ENCODE measurements around the gene LRRC36.

Gene LRRC36

DNA sequence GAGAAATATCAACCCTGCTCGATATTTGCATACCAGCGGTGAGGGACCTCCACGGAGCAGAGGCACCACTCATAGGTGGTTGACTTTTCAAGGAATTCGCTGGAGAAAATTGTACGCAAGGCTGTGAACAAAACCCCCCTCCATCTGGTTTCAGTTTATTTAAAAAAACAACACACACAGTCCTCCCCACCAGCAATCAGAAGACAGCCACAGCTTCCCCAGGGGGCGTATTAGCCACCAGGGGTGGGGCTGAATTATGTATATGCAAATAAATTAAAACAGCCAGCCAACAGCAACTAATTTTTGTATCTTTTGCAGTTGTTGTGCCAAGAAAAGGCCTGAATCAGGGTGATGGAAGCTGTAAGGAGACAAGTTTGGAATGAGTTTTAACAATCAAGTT, 98.4 kb downstream of the LRRC36 start:
- Histone ChIP-seq H3K4me1 (ENCODE audit: insufficient read depth, poor library complexity, severe bottlenecking) (no peaks in the 10 kb centered on the region), H3K4me3 (ENCODE audit: severe bottlenecking) (no peak overlapping the region), H3K9me3 (ENCODE audit: severe bottlenecking) (no peaks in the 10 kb centered on the region), H3K27ac (ENCODE audit: poor library complexity, severe bottlenecking) (no peak overlapping the region), H3K27me3 (ENCODE audit: insufficient read depth, poor library complexity, severe bottlenecking) (no peaks in the 10 kb centered on the region), H3K36me3 (ENCODE audit: low read depth) (no peaks in the 10 kb centered on the region)
- DNase-seq (ENCODE audit: low spot score) (no peak), ATAC-seq (ENCODE audit: low read depth) (no peak)
- no peak for TF ChIP-seq CTCF (IDR thresholded peaks at IDR 0.05; ENCODE audit: poor library complexity, severe bottlenecking)

- H3K4me3 ChIP-seq (ENCODE audit: severe bottlenecking), result no peak overlapping the region
- no peak for TF ChIP-seq CTCF (IDR thresholded peaks at IDR 0.05; ENCODE audit: poor library complexity, severe bottlenecking)
- H3K9me3 ChIP-seq (ENCODE audit: severe bottlenecking), result no peaks in the 10 kb centered on the region
- H3K36me3 ChIP-seq (ENCODE audit: low read depth), result no peaks in the 10 kb centered on the region
- H3K4me1 ChIP-seq (ENCODE audit: insufficient read depth, poor library complexity, severe bottlenecking), result no peaks in the 10 kb centered on the region
- no peak overlapping the region for H3K27ac ChIP-seq (ENCODE audit: poor library complexity, severe bottlenecking)
- H3K27me3 ChIP-seq (ENCODE audit: insufficient read depth, poor library complexity, severe bottlenecking), result peaks cover 4% of the 10 kb centered on the region
- ATAC-seq (ENCODE audit: low read depth) (no peak), DNase-seq (ENCODE audit: low spot score) (no peak)
Measured at GRCh38 chr16:67425580-67425979, 99.0 kb downstream of the LRRC36 start.

- Histone ChIP-seq H3K4me3 (ENCODE audit: severe bottlenecking) (no peak overlapping the region), H3K27ac (ENCODE audit: poor library complexity, severe bottlenecking) (no peak overlapping the region), H3K9me3 (ENCODE audit: severe bottlenecking) (no peaks in the 10 kb centered on the region), H3K27me3 (ENCODE audit: insufficient read depth, poor library complexity, severe bottlenecking) (peaks cover 4% of the 10 kb centered on the region), H3K4me1 (ENCODE audit: insufficient read depth, poor library complexity, severe bottlenecking) (no peaks in the 10 kb centered on the region), H3K36me3 (ENCODE audit: low read depth) (no peaks in the 10 kb centered on the region)
- ATAC-seq (ENCODE audit: low read depth) (no peak), DNase-seq (ENCODE audit: low spot score) (no peak)
- no peak for TF ChIP-seq CTCF (IDR thresholded peaks at IDR 0.05; ENCODE audit: poor library complexity, severe bottlenecking)
Measured at GRCh38 chr16:67426022-67426421, 99.4 kb downstream of the LRRC36 start.

GRCh38 chr16:67426950-67427349, 100.3 kb downstream of the LRRC36 start:
- Histone ChIP-seq H3K4me1 (ENCODE audit: insufficient read depth, poor library complexity, severe bottlenecking) (no peaks in the 10 kb centered on the region), H3K27ac (ENCODE audit: poor library complexity, severe bottlenecking) (no peak overlapping the region), H3K27me3 (ENCODE audit: insufficient read depth, poor library complexity, severe bottlenecking) (peaks cover 4% of the 10 kb centered on the region), H3K9me3 (ENCODE audit: severe bottlenecking) (no peaks in the 10 kb centered on the region), H3K4me3 (ENCODE audit: severe bottlenecking) (no peak overlapping the region), H3K36me3 (ENCODE audit: low read depth) (no peaks in the 10 kb centered on the region)
- TF ChIP-seq CTCF (IDR thresholded peaks at IDR 0.05; ENCODE audit: poor library complexity, severe bottlenecking), result no peak
- ATAC-seq (ENCODE audit: low read depth), result no peak
- DNase-seq (ENCODE audit: low spot score), result no peak

GRCh38 chr16:67428146-67428731, 101.6 kb downstream of the LRRC36 start:
- DNase-seq (ENCODE audit: low spot score) (no peak), ATAC-seq (ENCODE audit: low read depth) (peak; percentile 61)
- H3K4me1 ChIP-seq (ENCODE audit: insufficient read depth, poor library complexity, severe bottlenecking), result no peaks in the 10 kb centered on the region
- H3K27ac ChIP-seq (ENCODE audit: poor library complexity, severe bottlenecking), result no peak overlapping the region
- no peaks in the 10 kb centered on the region for H3K36me3 ChIP-seq (ENCODE audit: low read depth)
- peak; percentile 90 for TF ChIP-seq CTCF (IDR thresholded peaks at IDR 0.05; ENCODE audit: poor library complexity, severe bottlenecking)
- H3K9me3 ChIP-seq (ENCODE audit: severe bottlenecking), result no peaks in the 10 kb centered on the region
- peaks cover 4% of the 10 kb centered on the region for H3K27me3 ChIP-seq (ENCODE audit: insufficient read depth, poor library complexity, severe bottlenecking)
- H3K4me3 ChIP-seq (ENCODE audit: severe bottlenecking), result no peak overlapping the region

Data from RWPE2 (cell line).